ENCODE results near the gene JADE2.

JADE2 gene

GRCh38 chr5:134530301-134531077 is 5.0 kb downstream of the JADE2 start:
- no peak for DNase-seq (ENCODE audit: low spot score)

- no peak for DNase-seq (ENCODE audit: low spot score)
Measured at GRCh38 chr5:134533115-134533815, 7.8 kb downstream of the JADE2 start.

GRCh38 chr5:134534058-134534725 is 8.7 kb downstream of the JADE2 start:
- no peak for DNase-seq (ENCODE audit: low spot score)

- no peak for DNase-seq (ENCODE audit: low spot score)
Measured at GRCh38 chr5:134534726-134535110, 9.2 kb downstream of the JADE2 start.

- DNase-seq (ENCODE audit: low spot score): no peak
Measured at GRCh38 chr5:134536876-134537275, 11.4 kb downstream of the JADE2 start.

- DNase-seq (ENCODE audit: low spot score): no peak
Measured at GRCh38 chr5:134537297-134537696, 11.8 kb downstream of the JADE2 start.

- DNase-seq (ENCODE audit: low spot score): no peak
Measured at GRCh38 chr5:134538296-134538695, 12.8 kb downstream of the JADE2 start.

GRCh38 chr5:134539732-134540131 is 14.3 kb downstream of the JADE2 start:
- no peak for DNase-seq (ENCODE audit: low spot score)

- DNase-seq (ENCODE audit: low spot score): no peak
Measured at GRCh38 chr5:134540747-134541733, 15.6 kb downstream of the JADE2 start.

GRCh38 chr5:134541736-134542376 is 16.4 kb downstream of the JADE2 start:
- peak; percentile 32 for DNase-seq (ENCODE audit: low spot score)

- no peak for DNase-seq (ENCODE audit: low spot score)
Measured at GRCh38 chr5:134543820-134544614, 18.5 kb downstream of the JADE2 start.

GRCh38 chr5:134545070-134545868 is 19.8 kb downstream of the JADE2 start:
- DNase-seq (ENCODE audit: low spot score): no peak

- no peak for DNase-seq (ENCODE audit: low spot score)
Measured at GRCh38 chr5:134547066-134547465, 21.6 kb downstream of the JADE2 start.

- DNase-seq (ENCODE audit: low spot score): peak; percentile 91
Measured at GRCh38 chr5:134547579-134547978, 22.1 kb downstream of the JADE2 start.

- DNase-seq (ENCODE audit: low spot score): no peak
Measured at GRCh38 chr5:134547999-134548658, 22.7 kb downstream of the JADE2 start.

GRCh38 chr5:134549714-134550113 is 24.2 kb downstream of the JADE2 start:
- DNase-seq (ENCODE audit: low spot score): peak; percentile 70

- no peak for DNase-seq (ENCODE audit: low spot score)
Measured at GRCh38 chr5:134550271-134551214, 25.1 kb downstream of the JADE2 start.

- DNase-seq (ENCODE audit: low spot score): no peak
Measured at GRCh38 chr5:134551901-134552300, 26.4 kb downstream of the JADE2 start.

All from AG08395 (cell line).